Osteocyte (in vitro differentiated cells): ENCODE measurements around the gene BLMH. TPM values are rescaled to one million over a fixed set of nuclear protein-coding genes. Genes with fewer than 3 reads are reported as not detected.

Experiments used
- DNase-seq: peaks from one replicate; pipeline ENCODE4 v3.0.0; 2021; ENCODE audit warnings: mixed read lengths; ENCODE audit not compliant: unreplicated experiment; ENCODE audit errors: extremely low spot score
- H3K27ac Mint-ChIP-seq: one replicate; pipeline ENCODE4 v1.8.0; 2021; ENCODE audit warnings: mild to moderate bottlenecking, mixed read lengths; ENCODE audit not compliant: unreplicated experiment
- H3K27me3 Mint-ChIP-seq: one replicate; pipeline ENCODE4 v1.8.0; 2021; ENCODE audit warnings: mixed read lengths; ENCODE audit not compliant: unreplicated experiment
- H3K36me3 Mint-ChIP-seq: one replicate; pipeline ENCODE4 v1.8.0; 2021; ENCODE audit warnings: mixed read lengths; ENCODE audit not compliant: unreplicated experiment
- H3K4me1 Mint-ChIP-seq: one replicate; pipeline ENCODE4 v1.8.0; 2021; ENCODE audit warnings: mixed read lengths; ENCODE audit not compliant: unreplicated experiment
- H3K4me3 Mint-ChIP-seq: one replicate; pipeline ENCODE4 v1.8.0; 2021; ENCODE audit warnings: mild to moderate bottlenecking, moderate library complexity, mixed read lengths; ENCODE audit not compliant: unreplicated experiment
- H3K9me3 Mint-ChIP-seq: one replicate; pipeline ENCODE4 v1.8.0; 2021; ENCODE audit warnings: mixed read lengths; ENCODE audit not compliant: unreplicated experiment
- total RNA-seq: library from RNA; stranded (reverse); gene quantifications from 2 replicates; pipeline ENCODE4 v1.2.1, GENCODE V29; 2021
- TF ChIP-seq, protein P1 (sequence below): fragments of 200-600 bp; sonication (generic); IDR thresholded peaks from 2 replicates; pipeline ENCODE4 v1.5.0; 2021; ENCODE audit warnings: antibody characterized with exemption, mild to moderate bottlenecking, moderate library complexity

BLMH gene
- total RNA-seq, 1 donor from 2014 or later, result 67.0 TPM

DNA sequence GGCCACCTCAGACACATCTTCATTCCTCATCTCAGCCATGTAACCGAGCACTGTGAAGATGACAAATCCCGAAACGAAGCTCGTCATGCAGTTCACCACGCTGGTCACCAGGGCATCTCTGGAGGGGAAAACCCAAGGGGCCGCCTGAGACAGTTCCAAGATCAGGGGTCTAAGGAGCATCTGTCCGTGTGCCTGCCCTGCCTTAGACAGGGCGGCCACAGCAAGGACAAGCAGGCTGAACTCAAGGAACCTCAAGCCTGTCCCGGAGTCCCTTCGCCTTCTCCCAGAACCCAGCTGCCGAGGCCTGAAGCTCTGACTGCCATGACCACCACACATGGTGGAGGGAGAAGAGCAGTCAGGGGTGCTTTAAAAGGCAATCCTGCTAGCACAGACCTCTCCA is 79.0 kb downstream of the BLMH start:
- DNase-seq, result no peak
- Mint-ChIP-seq H3K9me3 (no peaks in the 10 kb centered on the region), H3K27ac (no peak overlapping the region), H3K36me3 (no peaks in the 10 kb centered on the region), H3K4me3 (no peak overlapping the region), H3K27me3 (peaks cover 7% of the 10 kb centered on the region), H3K4me1 (no peaks in the 10 kb centered on the region)
- TF ChIP-seq, protein P1, sequence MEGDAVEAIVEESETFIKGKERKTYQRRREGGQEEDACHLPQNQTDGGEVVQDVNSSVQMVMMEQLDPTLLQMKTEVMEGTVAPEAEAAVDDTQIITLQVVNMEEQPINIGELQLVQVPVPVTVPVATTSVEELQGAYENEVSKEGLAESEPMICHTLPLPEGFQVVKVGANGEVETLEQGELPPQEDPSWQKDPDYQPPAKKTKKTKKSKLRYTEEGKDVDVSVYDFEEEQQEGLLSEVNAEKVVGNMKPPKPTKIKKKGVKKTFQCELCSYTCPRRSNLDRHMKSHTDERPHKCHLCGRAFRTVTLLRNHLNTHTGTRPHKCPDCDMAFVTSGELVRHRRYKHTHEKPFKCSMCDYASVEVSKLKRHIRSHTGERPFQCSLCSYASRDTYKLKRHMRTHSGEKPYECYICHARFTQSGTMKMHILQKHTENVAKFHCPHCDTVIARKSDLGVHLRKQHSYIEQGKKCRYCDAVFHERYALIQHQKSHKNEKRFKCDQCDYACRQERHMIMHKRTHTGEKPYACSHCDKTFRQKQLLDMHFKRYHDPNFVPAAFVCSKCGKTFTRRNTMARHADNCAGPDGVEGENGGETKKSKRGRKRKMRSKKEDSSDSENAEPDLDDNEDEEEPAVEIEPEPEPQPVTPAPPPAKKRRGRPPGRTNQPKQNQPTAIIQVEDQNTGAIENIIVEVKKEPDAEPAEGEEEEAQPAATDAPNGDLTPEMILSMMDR, result no peak

DNA sequence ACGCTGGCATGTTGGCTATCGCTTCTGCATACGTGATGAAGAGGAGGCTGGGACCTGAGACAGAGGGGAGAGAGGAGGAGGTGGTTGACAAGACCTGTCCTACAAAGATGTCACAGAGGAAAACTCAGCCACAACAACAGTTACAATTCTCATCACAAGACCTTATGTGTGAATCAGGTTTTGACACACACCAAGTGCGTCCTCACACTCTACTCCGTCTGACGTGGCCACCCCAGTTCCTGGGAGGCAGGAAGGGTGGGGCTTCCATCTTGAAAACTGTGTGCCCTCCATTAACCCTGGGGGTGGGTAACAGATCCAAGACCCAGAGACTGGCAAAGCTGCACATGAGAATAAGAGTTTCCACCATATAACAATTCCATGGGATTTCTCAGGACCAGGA is 80.4 kb downstream of the BLMH start:
- no peak for DNase-seq
- Mint-ChIP-seq H3K9me3 (no peaks in the 10 kb centered on the region), H3K4me3 (no peak overlapping the region), H3K27me3 (peaks cover 9% of the 10 kb centered on the region), H3K27ac (no peak overlapping the region), H3K36me3 (no peaks in the 10 kb centered on the region), H3K4me1 (no peaks in the 10 kb centered on the region)
- TF ChIP-seq, protein P1, result no peak

DNA sequence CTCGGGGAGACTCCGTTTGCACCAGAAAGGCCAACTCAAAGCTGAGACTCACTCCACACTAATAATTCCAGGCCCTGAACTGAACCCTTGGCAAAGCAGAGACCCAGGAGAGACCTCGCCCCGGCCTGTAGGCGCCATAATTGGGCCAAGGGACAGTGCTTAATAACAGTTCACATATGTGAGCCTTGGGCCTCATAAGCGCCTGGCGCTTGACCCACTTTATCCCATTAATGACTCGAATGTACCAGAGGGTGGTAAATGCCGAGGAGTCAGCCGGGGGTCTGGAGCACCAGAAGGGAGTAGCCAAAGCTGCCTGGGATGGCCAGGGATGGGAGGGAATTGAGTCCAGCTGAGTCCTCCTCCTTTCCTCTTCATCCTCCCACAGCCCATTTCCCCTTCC is 80.8 kb downstream of the BLMH start:
- H3K27me3 Mint-ChIP-seq, result peaks cover 9% of the 10 kb centered on the region
- no peak overlapping the region for H3K27ac Mint-ChIP-seq
- H3K9me3 Mint-ChIP-seq, result no peaks in the 10 kb centered on the region
- TF ChIP-seq, protein P1, result no peak
- DNase-seq, result no peak
- H3K4me1 Mint-ChIP-seq, result no peaks in the 10 kb centered on the region
- no peaks in the 10 kb centered on the region for H3K36me3 Mint-ChIP-seq
- H3K4me3 Mint-ChIP-seq, result no peak overlapping the region

DNA sequence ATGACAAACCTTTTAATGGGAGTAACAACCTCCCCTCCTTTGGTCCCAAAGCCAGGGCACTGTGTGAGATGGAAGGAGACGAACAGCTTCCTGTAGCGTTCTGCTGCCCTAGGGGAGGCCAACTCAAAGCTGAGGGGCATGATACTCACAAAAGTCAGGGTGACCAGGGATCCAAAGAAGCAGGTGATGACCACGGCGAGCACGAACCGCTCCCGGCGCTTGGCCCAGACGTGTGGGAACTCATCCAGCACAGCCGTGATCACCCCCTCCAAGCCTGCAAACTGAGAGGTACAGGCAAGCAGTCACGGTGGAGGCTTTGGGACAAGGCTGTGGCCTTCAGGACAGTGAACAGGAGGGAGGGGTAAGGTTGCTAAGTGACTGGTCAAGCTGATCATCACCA is 81.4 kb downstream of the BLMH start:
- TF ChIP-seq, protein P1, result no peak
- Mint-ChIP-seq H3K4me1 (no peaks in the 10 kb centered on the region), H3K27ac (no peak overlapping the region), H3K4me3 (no peak overlapping the region), H3K27me3 (peaks cover 9% of the 10 kb centered on the region), H3K9me3 (no peaks in the 10 kb centered on the region), H3K36me3 (no peaks in the 10 kb centered on the region)
- DNase-seq, result no peak

DNA sequence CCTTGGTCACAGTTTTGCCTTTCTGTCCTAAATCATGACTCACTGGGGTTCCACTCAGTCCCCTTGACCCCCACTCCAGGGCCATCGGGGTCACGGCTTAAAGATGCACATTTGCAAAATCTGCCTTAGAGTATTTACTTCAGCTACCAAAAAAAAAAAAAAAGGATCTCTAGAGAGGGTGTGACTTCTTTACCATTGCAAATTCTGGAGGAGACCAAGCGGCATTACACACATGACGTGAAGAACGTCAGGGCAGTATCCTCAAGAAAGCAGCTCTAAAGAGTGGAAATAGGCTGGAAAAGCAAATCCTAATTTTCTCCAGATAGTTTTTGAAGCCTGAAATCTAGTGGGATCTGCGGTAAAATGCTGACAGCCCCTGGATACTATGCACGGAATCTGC is 81.8 kb downstream of the BLMH start:
- no peak overlapping the region for H3K27ac Mint-ChIP-seq
- H3K4me1 Mint-ChIP-seq, result no peaks in the 10 kb centered on the region
- H3K36me3 Mint-ChIP-seq, result no peaks in the 10 kb centered on the region
- peaks cover 9% of the 10 kb centered on the region for H3K27me3 Mint-ChIP-seq
- TF ChIP-seq, protein P1, result no peak
- no peak for DNase-seq
- H3K4me3 Mint-ChIP-seq, result no peak overlapping the region
- no peaks in the 10 kb centered on the region for H3K9me3 Mint-ChIP-seq
